ENCODE data around the gene ZNF324B. TPM values are rescaled to one million over a fixed set of nuclear protein-coding genes. Genes with fewer than 3 reads are reported as not detected.
"Not testable (repeated sequence)": the region's sequence is repeated elsewhere in the genome, so short reads cannot be mapped to it uniquely, and the experiment has no call there.

The ZNF324B gene
- total and polyA plus RNA-seq, 2 donors (not counting 3 experiments of a cell fraction or from before 2014, with no cell fraction given), result 3.4 to 6.9 TPM

DNA sequence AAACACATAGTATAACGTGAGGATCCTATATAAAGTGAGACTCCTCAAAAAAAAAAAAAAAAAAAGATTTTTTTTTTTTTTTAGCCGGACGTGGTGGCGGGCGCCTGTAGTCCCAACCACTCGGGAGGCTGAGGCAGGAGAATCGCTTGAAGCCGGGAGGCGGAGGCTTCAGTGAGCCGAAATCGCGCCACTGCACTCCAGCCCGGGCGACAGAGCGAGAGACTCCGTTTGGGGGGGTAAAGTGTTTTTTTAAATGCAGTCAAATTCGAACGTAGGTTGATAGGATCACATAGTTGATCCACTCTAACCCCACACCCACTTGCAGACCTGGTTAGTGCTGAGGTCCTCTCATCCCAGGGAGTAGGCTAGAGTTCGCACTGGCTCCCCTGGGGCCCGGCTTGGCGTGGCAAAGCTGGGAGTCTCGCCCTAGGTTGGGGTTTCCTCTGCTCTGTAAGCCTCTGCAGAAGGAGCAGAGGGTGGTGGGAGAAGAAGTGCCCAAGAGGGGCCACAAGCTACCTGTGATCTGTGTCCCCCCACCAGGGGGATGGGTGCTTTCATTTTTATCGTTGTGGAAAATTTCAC lies 49.5 kb upstream of the ZNF324B start:
- POLR2A ChIA-PET, result interaction anchor here (0.6 kb wide), 1 partner anchor 151 kb away, joined by 3 read pairs; no protein-coding TSS in a partner anchor
- no peaks in the 10 kb centered on the region for H4K20me1 ChIP-seq (replicated peaks; ENCODE audit: control insufficient read depth, extremely low read depth, insufficient read depth, low read length)
- H3K27ac ChIP-seq (ENCODE audit: insufficient read depth, low read depth, low read length), result no peak overlapping the region
- H3K4me3 ChIP-seq (replicated peaks in 1 of 3; ENCODE audit: insufficient read depth in 1 of 3, low read depth in 1 of 3, low read length in 3 of 3), result peak overlapping the region in 2 of 3 experiments; percentile 39 to 41
- intact Hi-C loops (cut with micrococcal nuclease) (loop anchor here (1.0 to 2.0 kb wide), 2 partner anchors 15 to 21 kb away; partner anchors contain the start of genes RPS5 and ZNF837), dilution Hi-C loops (cut with MboI; ENCODE audit: extremely low pct_ligation_motif_present, low sequenced_read_pairs) (no loop called here)
- peak overlapping the region; percentile 16 for H3K9ac ChIP-seq (replicated peaks; ENCODE audit: extremely low read depth, insufficient read depth, low read length)
- no peaks in the 10 kb centered on the region for H3K9me3 ChIP-seq (replicated peaks; ENCODE audit: control insufficient read depth, insufficient read depth, low read length)
- FAIRE-seq (no peak), DNase-seq (ENCODE audit: low read depth, low spot score) (no peak)
- no TSS peak for BruUV-seq (replicated peaks)
- H2AFZ ChIP-seq (ENCODE audit: low read depth, low read length), result no peak overlapping the region
- no peaks in the 10 kb centered on the region for H3K27me3 ChIP-seq (ENCODE audit: control insufficient read depth in 2 of 2, insufficient read depth in 2 of 2, low read length in 2 of 2)
- CTCF ChIA-PET, result no interaction called here
- no peaks in the 10 kb centered on the region for H3K79me2 ChIP-seq (ENCODE audit: control insufficient read depth, insufficient read depth, low read length)
- no peaks in the 10 kb centered on the region for H3K36me3 ChIP-seq (ENCODE audit: control insufficient read depth in 2 of 2, extremely low read depth in 1 of 2, insufficient read depth in 2 of 2, low read length in 2 of 2)
- no peaks in the 10 kb centered on the region for H3K9me1 ChIP-seq (replicated peaks; ENCODE audit: control insufficient read depth, extremely low read depth, insufficient read depth, low read length)
- TF ChIP-seq POLR2A (IDR thresholded peaks at IDR 0.05; ENCODE audit: low read depth, low read length) (no peak), EZH2 (IDR thresholded peaks at IDR 0.05; ENCODE audit: borderline replicate concordance, low read depth, low read length, severe bottlenecking) (no peak), FOS (IDR thresholded peaks at IDR 0.05; ENCODE audit: borderline replicate concordance, insufficient read depth, low read length) (no peak), POLR2AphosphoS5 (IDR thresholded peaks at IDR 0.05; ENCODE audit: insufficient read depth, low read depth, low read length) (no peak)
- TF ChIP-seq, protein P1, sequence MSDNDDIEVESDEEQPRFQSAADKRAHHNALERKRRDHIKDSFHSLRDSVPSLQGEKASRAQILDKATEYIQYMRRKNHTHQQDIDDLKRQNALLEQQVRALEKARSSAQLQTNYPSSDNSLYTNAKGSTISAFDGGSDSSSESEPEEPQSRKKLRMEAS (IDR thresholded peaks at IDR 0.05; ENCODE audit: insufficient read depth, insufficient read length), result no peak
- TF ChIP-seq, protein P2, sequence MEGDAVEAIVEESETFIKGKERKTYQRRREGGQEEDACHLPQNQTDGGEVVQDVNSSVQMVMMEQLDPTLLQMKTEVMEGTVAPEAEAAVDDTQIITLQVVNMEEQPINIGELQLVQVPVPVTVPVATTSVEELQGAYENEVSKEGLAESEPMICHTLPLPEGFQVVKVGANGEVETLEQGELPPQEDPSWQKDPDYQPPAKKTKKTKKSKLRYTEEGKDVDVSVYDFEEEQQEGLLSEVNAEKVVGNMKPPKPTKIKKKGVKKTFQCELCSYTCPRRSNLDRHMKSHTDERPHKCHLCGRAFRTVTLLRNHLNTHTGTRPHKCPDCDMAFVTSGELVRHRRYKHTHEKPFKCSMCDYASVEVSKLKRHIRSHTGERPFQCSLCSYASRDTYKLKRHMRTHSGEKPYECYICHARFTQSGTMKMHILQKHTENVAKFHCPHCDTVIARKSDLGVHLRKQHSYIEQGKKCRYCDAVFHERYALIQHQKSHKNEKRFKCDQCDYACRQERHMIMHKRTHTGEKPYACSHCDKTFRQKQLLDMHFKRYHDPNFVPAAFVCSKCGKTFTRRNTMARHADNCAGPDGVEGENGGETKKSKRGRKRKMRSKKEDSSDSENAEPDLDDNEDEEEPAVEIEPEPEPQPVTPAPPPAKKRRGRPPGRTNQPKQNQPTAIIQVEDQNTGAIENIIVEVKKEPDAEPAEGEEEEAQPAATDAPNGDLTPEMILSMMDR (IDR thresholded peaks at IDR 0.05; ENCODE audit: extremely low read depth in 1 of 2, insufficient read depth in 1 of 2, low read depth in 1 of 2, low read length in 2 of 2), result no peak
- H3K4me1 ChIP-seq (ENCODE audit: control insufficient read depth, extremely low read depth, insufficient read depth, low read length), result peaks cover 12% of the 10 kb centered on the region
- H3K4me2 ChIP-seq (ENCODE audit: insufficient read depth, low read length), result peak overlapping the region; percentile 25

DNA sequence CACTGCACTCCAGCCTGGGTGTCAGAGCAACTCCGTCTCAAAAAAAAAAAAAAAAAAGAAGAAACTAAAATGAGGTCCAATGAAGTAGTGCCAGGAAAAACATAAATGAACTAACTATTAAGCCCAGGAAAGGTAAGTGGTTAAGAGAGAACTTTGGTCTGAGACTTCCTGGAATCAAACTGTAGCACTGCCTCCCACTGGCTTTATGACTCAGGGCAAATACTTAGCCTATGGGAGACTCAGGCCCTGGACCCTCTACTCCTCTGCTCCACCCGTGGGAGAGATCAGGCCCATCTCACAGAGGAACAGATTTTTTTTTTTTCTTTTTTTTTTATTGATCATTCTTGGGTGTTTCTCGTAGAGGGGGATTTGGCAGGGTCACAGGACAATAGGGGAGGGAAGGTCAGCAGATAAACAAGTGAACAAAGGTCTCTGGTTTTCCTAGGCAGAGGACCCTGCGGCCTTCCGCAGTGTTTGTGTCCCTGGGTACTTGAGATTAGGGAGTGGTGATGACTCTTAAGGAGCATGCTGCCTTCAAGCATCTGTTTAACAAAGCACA lies 47.4 kb upstream of the ZNF324B start:
- intact Hi-C loops (cut with micrococcal nuclease); H3K9ac ChIP-seq (replicated peaks; ENCODE audit: extremely low read depth, insufficient read depth, low read length); CTCF ChIA-PET; H3K9me1 ChIP-seq (replicated peaks; ENCODE audit: control insufficient read depth, extremely low read depth, insufficient read depth, low read length); FAIRE-seq; H3K27me3 ChIP-seq (ENCODE audit: control insufficient read depth in 2 of 2, insufficient read depth in 2 of 2, low read length in 2 of 2); H3K36me3 ChIP-seq (ENCODE audit: control insufficient read depth in 2 of 2, extremely low read depth in 1 of 2, insufficient read depth in 2 of 2, low read length in 2 of 2); H3K79me2 ChIP-seq (ENCODE audit: control insufficient read depth, insufficient read depth, low read length); BruUV-seq (replicated peaks); H2AFZ ChIP-seq (ENCODE audit: low read depth, low read length); dilution Hi-C loops (cut with MboI; ENCODE audit: extremely low pct_ligation_motif_present, low sequenced_read_pairs); H3K4me2 ChIP-seq (ENCODE audit: insufficient read depth, low read length); H4K20me1 ChIP-seq (replicated peaks; ENCODE audit: control insufficient read depth, extremely low read depth, insufficient read depth, low read length); H3K4me3 ChIP-seq (replicated peaks in 1 of 3; ENCODE audit: insufficient read depth in 1 of 3, low read depth in 1 of 3, low read length in 3 of 3); DNase-seq (ENCODE audit: low read depth, low spot score); H3K9me3 ChIP-seq (replicated peaks; ENCODE audit: control insufficient read depth, insufficient read depth, low read length); POLR2A ChIA-PET; H3K27ac ChIP-seq (ENCODE audit: insufficient read depth, low read depth, low read length): not testable (repeated sequence)
- peaks cover 19% of the 10 kb centered on the region for H3K4me1 ChIP-seq (ENCODE audit: control insufficient read depth, extremely low read depth, insufficient read depth, low read length)
